Suppressor macrophage treated with lipopolysaccharide for 4 hours (primary cell): ENCODE data around the gene FZD4.
"Not testable (repeated sequence)": the region's sequence is repeated elsewhere in the genome, so short reads cannot be mapped to it uniquely, and the experiment has no call there.

Experiments
- DNase-seq: peaks from one replicate; pipeline ENCODE4 v3.0.0-alpha.2; 2020

Gene FZD4

DNA sequence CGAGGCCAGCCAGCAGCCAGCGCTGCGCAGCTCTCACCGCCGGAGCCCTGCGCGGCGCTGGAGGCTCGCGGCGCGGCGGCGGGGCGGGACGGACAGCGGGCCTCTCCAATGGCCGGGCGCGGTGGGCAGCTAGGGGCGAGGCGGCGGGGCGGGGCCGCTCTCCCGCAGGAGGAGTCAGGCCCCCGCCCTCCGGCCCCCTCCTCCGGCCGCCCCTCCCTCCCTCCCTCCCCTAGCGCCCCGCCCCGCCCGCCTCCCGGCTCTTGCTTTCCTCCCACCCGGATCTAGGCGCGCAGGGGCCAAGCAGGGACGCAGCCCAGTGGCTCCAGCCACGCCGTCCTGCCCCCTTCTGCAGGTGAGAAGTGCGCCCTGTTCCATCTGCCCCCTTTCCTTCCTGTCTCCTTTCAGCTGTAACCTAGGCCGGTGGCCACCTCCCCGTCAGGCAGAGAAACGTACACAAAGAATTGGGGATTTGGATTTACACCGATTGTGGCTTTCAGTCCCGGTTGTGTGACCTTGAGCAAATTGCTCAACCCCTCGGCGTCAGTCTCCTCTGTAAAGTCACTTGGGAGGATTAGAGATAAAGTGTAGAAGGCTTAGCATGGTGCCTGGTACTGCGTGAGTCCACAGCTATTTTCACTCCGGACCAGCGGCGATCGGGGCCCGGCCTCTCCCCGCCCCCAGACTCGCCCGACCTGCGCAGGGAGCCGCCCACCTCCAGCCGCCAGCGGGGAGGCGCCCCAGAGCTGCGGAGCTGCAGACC, at the start of gene FZD4:
TSS of gene FZD4 (minus strand) at position 35 of the 760 bp plus-strand sequence. CDS start 310 bp downstream, outside the sequence.
- peak; percentile 92 for DNase-seq

DNA sequence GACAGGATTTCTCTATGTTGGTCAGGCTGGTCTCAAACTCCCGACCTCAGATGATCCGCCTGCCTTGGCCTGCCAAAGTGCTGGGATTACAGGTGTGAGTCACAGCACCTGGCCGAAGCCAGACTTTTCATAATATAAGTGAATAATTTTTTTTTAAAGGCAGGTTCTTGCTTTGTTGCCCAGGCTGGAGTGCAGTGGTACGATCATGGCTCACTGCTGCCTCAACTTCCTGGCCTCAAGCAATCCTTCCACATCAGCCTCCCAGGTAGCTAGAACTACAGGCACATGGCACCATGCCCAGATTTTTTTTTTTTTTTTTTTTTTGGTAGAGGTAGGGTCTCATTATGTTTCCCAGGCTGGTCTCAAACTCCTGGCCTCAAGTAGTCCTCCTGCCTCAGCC, 49.1 kb upstream of the FZD4 start:
- not testable (repeated sequence) for DNase-seq

DNA sequence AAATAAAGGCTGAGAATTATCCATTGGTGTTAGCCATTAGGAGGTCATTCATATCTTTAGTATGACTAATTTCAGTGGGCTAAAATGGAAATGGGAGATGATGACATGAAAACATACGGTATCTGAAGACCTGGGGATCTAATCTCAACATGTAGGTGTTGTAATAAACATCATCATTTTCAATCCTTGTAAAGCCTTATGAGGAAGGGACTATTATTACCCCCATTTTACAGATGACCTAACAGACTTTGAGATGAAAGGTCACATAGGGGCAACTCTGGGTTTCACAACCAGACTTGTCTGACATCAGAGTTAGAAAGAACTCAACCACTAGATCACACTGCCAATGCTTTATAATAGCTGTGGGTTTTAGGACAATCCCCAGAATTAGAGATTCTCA, 47.7 kb upstream of the FZD4 start:
- peak; percentile 7 for DNase-seq

DNA sequence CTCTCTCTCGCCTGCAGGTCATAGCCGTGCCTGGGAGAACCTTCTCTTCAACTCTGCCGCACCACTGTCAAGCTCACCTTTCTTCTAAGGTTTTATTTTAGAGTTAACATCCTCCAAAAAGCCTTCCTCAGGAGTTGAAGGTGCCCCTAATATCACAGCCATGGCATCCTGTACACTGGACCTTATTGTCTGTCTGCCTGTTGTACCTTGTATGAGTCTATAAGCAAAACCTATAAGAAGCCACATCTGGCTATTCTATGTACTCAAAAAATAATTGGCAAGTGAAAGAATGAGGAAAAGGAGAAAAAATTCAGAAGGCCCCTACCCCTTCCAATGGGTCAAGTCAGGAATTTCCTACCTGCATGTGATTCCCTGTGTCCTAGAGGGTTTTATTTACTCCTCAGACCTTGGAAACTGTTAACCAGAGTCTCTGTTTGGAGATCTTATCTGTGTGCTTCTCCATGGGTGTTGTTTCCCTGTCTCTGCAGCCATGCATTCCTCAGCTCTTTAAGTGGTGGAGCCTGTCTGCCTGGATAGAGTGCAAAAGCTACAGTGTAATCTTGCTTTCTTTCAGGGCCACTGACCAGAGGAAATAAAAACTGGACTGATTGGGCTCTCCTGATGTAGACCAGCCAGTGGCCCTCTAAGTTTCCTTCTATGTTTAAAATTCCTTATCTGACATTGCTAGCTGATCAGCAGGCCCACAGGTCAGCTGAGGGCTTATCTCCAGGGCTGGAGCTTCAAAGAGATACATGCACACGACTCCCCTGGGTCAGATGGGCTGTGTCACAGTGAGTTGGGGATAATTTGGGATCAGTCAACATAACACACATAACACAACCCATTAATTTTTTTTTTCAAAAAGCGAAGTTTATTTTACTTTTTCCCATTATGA, 44.9 kb upstream of the FZD4 start:
- DNase-seq = no peak

DNA sequence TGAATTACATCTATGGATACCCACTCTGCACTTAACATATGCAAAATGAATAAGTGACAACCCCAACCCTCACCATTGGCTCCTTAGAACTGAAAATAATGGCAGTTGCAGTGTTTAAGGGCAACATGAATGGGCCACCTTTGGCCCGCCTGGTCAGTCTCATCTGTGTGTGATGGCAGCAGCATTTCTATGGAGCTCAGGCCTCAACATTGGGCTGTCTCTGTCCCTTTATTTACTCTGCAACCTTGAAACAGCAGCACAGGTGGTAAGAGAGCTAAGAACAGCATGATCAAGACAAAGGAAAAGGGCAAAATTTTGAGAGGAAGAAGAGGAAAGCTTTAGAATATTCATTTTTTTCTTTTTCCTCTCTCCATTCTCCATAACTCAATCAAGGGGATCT, 44.2 kb upstream of the FZD4 start:
- no peak for DNase-seq

DNA sequence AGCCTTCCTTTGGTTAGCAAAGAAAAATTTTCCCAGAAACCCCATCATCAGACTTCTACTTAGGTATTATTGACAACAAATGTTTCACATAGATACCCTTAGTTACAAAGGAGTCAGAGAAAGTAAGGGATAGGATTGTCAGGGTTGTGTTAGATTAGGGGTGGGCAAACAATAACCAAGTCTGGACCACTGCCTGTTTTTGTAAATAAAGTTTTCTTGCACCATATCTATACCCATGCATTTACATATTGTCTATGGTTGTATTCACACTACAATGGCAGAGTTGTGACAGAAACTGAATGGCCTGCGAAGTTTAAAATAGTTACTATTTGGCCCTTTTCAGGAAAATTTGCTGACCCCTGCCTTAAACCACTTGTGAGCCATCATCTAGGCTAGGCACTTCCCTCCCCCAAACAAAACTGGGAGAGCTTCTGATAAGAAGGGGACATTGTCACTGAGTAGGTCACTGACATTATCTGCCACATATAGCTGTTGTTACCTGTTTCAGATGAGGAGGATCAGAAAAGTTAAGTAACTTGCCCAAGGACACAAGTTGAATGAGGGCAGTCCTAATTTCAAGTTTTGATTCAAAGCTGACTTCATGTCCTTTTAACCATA, 41.9 kb upstream of the FZD4 start:
- no peak for DNase-seq

DNA sequence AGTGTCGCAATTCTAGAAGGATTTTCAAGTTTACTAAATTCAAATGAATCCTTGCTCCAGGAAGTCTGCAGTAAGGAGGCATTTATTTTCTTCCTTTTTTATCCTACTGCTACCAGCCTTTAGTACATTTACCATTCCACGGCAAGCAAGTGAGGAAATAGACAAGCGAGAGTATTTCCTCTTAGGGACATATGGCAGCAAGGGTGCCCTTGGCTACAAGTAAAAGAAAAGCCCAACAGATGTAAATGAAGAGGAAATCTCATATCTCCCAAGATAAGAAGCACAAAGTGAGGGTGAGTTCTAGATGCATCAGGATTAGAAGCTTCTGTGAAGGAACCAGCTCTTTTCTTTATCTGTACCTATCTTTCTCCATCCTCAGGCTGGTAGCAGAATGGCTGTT, 37.8 kb upstream of the FZD4 start:
- DNase-seq = no peak

DNA sequence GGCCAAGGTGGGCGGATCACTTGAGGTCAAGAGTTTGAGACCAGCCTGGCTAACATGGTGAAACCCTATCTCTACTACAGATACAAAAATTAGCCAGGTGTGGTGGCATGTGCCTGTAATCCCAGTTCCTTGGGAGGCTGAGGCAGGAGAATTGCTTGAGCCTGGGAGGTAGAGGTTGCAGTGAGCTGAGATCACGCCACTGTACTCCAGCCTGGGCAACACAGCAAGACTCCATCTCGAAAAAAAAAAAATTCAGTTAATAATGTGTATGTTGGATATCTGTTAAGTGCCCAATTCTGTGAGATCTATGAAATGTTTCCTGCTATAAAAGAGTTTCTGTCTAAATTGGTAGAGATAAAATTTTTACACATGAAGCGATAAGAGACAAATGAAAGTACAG, 37.1 kb upstream of the FZD4 start:
- not testable (repeated sequence) for DNase-seq

DNA sequence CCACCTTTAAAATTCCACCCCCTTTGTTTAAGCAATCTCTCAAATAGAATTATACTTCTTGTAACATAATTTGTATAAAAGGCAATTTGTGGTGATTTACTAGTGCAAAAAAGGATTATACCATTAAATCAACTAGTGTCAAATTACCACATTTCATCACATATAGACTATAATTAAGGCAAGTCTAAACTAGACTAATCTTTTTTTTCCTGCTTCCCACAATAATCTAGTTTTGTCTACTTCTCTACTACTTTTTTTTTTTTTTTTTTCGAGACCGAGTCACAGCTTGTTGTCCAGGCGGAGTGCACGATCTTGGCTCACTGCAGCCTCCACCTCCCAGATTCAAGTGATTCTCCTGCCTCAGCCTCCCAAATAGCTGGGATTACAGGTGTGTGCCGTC, 36.1 kb upstream of the FZD4 start:
- DNase-seq = no peak

DNA sequence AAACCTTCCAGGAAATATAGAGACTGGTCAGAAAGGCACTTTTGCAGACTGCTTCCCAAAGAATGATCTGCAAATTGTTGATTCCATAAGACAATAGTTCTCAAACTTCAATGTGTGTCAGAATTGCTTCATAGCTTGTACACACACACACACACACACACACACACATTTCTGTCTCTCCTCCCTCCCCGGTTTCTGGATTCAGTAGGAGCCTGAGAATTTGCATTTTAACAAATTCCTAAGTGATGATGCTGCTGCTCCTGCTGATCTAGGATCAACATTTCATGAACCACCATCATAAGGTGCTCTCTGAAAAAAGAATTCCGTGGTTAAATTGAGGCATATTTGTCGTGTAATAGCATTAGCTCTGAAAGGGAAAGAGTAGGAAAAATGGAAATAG, 35.3 kb upstream of the FZD4 start:
- no peak for DNase-seq

DNA sequence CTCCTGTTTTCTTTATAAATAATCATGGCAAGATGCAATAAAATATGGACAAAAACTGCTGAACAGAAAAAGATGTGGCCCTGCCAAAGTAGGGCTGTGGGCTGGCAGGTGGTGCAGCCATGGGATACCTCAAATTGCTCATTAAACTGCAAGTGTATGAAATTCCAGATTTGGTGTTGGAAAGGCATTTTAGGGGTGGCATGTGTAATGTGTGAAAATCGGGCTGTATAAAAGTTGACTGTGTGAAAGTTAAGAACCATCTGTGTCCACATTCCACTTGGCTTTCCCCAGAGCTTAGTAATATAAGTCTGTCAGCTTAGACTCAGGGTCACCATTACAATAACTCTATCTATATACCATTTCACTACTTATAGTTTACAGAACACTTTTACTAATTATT, 34.8 kb upstream of the FZD4 start:
- no peak for DNase-seq

DNA sequence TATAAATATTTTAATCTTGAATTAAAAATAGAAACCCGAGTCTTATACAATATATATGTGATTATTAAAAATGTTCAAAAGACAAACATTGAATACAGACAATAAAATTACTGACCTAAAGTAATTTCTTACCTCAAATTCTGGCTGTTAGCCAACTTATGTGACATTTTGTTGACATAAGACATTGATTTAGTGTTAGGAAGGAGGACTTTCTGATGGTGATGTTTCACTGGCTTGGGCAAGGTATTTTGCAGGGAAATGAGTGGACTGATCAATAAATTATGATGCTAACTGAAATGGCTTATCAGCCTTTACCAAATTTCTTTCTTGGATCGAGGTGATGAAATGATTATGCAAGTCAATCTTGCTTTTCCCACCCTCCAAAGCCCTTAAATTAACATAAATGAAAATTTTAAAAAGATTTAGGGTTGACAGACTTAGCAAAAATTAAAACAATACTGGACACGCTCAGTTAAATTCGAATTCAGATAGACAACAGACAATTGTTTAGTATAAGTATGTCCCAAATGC, 33.2 kb upstream of the FZD4 start:
- DNase-seq = no peak

DNA sequence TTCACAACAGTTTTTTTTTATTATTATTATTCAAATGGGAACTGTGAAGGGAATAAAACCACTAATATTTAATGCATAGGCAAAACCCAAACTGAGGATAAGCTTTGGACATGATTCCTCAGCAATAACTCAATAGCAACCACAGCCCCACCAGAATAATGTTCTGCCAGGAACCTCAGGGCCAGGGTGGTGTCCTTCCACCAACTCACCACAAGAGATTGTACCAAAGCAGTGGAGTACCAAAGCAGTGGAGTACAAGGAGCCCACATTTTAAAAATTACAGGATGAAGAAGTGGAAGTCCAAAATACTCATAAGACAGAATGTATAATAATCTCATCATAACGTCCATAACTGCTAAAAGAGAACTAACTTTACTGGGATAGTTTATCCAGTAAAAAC, 32.5 kb upstream of the FZD4 start:
- no peak for DNase-seq

DNA sequence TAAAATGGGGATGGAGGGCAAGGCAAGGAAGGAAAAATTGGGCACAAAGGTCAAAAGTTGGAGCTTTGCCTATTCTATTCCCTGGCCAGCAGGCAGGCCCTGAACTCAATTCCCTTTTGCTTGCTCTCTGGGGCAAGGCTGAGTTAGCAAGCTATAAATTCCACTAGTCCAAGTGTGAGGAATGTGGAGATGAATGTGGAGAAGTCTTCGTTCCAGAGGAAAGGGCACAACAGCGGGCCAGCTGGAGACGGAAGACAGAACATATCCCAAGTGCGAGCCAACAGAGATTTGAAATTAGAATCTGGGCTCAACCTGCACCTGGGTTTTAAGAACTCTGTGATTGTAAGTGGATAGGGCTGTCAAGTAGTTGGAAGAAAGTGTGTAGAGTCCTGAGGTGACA, 29.5 kb upstream of the FZD4 start:
- DNase-seq = no peak

DNA sequence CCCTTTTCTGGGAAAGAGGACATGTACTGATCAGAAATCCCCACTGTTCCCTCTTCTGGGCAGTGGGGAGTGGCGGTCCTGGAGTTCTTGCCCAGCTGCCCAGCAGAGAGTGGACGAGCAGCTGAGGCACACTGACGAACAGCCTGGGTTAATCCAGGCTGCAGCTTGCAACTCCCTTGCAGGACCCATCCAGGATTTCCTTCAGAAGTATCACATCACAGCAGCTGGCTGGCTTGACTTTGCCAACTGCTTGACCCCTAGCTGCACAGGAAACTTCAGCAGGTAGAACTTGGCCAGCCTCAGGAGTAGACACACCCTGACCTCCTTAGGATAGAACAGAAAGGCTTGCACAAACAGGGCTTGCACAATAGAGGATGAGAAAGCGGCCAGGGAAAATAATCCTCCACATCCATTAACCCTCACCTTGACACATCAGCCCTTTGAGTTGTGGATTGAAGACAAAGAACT, 27.9 kb upstream of the FZD4 start:
- no peak for DNase-seq

DNA sequence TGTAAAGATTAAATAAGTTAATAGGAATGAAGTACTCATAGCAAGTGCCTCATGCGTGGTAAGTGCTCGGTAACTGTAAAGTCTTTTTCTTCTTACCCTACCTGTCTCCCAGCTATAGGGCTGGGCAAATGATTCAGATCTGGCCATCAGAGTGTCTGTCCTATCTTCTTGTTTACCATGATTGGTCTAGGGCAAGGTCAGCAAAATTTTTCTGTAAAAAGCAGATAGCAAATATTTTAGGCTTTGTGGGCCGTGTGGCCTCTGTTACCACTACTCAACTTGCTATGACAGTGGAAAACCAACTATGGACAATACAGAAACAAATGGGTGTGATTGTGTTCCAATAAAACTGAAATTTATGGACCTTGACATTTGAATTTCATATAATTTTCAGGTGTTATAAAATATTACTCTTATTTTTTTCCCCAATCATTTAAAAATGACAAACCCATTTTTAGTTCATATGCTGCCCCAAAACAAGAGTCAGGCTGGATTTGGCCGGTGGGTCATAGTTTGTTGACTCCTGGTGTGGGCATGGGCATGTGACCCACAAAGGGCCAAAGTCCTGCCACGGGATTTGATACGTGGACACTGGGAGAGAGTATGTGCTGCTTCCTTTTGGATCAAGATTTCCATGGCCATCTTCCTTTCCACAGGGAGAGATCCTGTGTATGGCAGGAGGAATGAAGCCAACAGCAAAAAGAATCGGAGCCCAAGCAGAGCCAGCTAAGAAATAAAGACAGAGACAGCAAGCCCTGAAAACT, 26.8 kb upstream of the FZD4 start:
- no peak for DNase-seq

DNA sequence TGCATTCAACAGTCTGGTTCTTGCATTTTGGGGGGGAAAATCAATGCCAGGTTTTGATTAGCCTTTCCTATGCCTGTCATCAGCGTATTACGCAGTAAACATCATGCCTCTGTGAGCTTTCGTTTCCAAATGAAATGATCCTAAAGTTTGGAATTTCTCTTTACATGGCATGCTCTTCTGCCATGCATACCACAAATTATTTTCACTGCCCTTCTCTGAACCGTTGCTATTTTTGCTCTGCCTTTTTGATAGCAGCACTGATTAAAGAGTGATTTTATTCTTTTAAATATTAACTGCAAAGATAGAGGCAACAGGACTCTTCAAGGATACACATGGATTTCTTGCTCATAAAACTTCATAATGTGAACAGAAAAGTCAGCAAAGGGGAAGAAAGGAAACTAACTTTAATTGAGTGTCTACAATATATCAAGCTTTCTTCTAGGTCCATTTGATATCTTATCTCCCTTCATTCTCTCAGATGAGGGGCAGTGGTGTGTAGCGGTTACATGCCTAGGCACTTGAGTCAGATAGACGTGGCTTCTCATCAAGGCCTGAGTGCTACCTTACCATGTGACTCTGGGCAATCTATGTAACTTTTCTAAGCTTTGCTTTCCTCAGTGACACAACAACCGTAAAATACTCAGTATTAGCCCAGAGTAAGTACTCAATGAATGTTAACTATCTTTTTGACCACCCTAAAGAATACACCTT, 25.0 kb upstream of the FZD4 start:
- no peak for DNase-seq

DNA sequence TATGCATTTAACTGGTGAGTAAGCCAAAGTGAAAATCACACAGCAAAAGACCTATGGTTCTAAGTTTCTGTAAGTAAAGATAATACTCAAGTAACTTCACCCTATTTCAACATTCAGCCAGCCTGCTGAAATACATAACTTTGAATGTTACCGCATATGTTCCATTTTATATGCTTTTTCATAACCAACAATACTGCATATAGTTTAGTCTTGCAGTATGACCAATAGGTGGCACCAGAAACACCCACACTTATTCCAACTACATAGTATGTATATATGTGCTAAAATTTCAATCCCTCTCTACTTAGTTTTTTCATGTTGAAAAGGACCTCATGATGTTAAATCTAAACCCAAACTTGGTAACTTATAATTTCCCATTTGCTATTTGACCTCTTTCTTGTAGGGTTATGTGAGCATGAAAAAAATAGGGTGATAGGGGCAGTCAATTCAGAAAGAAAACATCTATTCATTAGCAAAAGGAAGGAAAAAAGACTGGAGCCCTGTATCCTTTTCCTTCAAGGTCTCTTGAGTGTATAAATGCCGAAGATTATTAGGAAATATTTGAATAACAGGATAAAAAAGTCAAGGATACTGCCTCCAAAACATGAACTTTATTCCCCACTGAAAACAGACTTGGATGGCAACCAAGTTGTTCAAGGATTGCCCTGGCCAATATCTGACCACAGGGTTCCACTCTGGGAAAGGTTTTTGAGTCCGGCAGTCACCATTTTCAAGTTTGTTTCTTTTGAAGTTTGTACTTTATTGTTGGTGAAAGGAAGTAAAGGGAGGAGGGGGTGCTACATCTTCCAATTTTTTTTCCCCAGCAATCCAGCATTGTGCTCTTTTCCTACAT, 23.8 kb upstream of the FZD4 start:
- DNase-seq = peak; percentile 34

DNA sequence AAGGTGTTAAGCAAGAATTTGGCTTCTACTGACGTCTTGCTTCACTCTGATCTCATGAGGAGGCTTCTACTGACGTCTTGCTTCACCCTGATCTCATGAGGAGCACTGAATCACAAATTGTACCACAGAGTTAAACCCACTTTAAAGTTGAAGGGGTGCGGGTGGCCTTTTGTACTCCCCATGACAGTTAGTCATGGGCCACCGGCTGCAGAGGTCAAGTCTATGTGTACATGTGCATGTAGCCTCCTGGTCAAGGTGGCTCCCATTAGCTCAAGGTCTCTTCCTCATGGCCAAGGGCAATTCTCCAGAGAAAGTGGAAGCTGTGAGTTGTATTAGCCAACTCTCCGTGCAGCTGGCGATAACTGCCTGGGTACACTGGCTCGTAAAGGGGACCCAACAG, 23.1 kb upstream of the FZD4 start:
- DNase-seq = peak; percentile 19

DNA sequence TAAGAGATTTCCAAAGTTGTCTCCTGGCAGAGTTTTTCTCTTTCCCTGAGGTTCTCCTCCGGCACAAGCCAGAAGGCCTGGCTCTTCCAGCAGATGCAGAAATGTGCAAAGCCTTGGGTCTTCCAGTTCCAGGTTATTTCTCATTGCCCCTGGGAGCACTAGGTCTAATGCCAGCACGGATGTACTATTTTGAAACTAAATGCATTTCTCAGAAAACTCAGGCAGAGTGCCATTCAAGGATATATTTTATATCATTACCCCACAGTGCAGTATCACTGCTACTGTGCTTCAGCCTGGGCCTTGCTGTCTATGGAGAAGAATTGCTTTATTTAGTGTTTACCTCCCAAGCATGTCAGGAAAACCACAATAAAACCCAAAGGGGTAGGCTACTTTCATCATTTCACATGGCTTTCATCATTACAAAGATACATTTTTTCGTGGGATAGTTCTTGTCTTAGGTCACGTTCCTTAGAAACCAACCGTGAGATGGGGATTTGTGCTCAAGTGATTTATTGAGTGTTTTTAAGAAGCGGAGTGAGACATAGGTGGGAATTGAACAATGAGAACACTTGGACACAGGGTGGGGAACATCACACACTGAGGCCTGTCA, 22.4 kb upstream of the FZD4 start:
- no peak for DNase-seq

DNA sequence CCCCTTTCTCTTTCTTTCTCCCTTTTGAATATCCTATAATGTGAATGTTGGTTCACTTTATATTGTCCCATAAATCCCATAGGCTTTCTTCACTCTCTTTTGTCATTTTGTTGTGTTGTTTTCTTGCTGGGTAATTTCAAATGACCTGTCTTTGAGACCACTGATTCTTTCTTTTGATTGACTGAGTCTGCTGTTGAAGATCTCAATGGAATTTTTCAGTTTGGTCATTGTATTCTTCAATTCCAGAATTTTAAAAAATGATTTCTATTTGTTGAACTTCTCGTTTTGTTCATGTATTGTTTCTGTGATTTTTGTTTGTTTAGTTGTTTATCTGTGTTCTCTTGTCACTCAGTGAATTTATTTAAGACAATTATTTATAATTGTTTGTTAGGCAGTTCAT, 17.5 kb upstream of the FZD4 start:
- DNase-seq = no peak
